ENCODE measurements around the gene COL4A2. TPM values are rescaled to one million over a fixed set of nuclear protein-coding genes. Genes with fewer than 3 reads are reported as not detected.

COL4A2 gene
- polyA plus RNA-seq, 1 experiment = 208 TPM

DNA sequence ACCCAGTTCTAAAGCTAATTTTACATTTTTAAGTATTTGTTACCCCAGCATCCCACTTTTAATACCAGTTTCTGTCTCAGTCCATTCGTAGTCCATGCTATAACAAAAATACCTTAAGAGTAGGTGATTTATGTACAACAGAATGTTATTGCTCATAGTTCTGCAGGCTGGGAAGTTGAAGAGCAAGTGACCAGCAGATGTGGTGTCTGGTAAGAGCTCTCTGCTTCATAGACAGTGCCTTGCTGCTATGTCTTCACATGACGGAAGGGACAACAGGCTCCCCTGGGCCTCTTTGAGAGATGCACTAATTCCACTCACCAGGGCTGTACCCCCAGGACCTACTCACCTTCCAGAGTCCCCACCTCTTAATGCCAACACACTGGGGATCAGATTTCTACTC lies 96.6 kb downstream of the COL4A2 start:
- no peak for TF ChIP-seq CTCF (IDR thresholded peaks at IDR 0.05; ENCODE audit: low read depth, low read length)
- Histone ChIP-seq H3K27ac (ENCODE audit: low read depth, low read length) (peak overlapping the region; percentile 58), H3K9me3 (ENCODE audit: control insufficient read depth, insufficient read depth, low read length) (no peaks in the 10 kb centered on the region; the same call in 1 of the 2 replicates), H3K27me3 (ENCODE audit: control insufficient read depth, insufficient read depth, low read length) (no peaks in the 10 kb centered on the region), H3K4me3 (ENCODE audit: low read depth, low read length) (no peak overlapping the region)
- no peak for DNase-seq (ENCODE audit: low read depth, low spot score)
- ChIA-PET CTCF (interaction anchor here (0.9 kb wide), 1 partner anchor 8 kb away, joined by 7 read pairs; no protein-coding TSS in a partner anchor), POLR2A (interaction anchor here (0.5 to 1.4 kb wide), 4 partner anchors 8 to 97 kb away, joined by 3 to 4 read pairs (median 4); partner anchors contain the start of gene COL4A1)

DNA sequence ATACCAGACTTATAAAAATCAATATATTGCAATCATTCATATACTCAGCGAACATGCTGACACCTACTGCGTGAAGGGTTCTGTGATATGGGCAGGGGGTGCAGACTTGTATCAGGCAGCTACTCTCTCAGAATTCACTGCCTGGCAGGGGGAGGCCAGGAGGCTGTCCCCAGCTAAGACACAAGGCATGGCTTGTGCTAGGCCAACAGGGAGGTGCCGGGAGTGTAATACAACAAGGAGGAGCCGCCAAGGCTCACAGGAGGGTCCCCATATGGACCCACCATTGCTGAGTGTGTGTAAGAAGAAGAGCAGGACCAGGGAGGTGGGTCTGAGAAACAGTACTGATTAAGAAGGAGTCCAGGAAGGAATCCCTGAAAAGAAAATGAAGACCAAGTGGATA lies 97.2 kb downstream of the COL4A2 start:
- no peak for TF ChIP-seq CTCF (IDR thresholded peaks at IDR 0.05; ENCODE audit: low read depth, low read length)
- H3K27ac ChIP-seq (ENCODE audit: low read depth, low read length) = peak overlapping the region; percentile 62
- H3K4me3 ChIP-seq (ENCODE audit: low read depth, low read length) = no peak overlapping the region
- no peaks in the 10 kb centered on the region for H3K27me3 ChIP-seq (ENCODE audit: control insufficient read depth, insufficient read depth, low read length)
- no peaks in the 10 kb centered on the region; the same call in 1 of the 2 replicates for H3K9me3 ChIP-seq (ENCODE audit: control insufficient read depth, insufficient read depth, low read length)
- POLR2A ChIA-PET = interaction anchor here (0.7 to 1.4 kb wide), 3 partner anchors 8 to 16 kb away, joined by 3 to 4 read pairs (median 4); no protein-coding TSS in a partner anchor
- CTCF ChIA-PET = interaction anchor here (0.9 kb wide), 1 partner anchor 8 kb away, joined by 7 read pairs; no protein-coding TSS in a partner anchor
- DNase-seq (ENCODE audit: low read depth, low spot score) = no peak

DNA sequence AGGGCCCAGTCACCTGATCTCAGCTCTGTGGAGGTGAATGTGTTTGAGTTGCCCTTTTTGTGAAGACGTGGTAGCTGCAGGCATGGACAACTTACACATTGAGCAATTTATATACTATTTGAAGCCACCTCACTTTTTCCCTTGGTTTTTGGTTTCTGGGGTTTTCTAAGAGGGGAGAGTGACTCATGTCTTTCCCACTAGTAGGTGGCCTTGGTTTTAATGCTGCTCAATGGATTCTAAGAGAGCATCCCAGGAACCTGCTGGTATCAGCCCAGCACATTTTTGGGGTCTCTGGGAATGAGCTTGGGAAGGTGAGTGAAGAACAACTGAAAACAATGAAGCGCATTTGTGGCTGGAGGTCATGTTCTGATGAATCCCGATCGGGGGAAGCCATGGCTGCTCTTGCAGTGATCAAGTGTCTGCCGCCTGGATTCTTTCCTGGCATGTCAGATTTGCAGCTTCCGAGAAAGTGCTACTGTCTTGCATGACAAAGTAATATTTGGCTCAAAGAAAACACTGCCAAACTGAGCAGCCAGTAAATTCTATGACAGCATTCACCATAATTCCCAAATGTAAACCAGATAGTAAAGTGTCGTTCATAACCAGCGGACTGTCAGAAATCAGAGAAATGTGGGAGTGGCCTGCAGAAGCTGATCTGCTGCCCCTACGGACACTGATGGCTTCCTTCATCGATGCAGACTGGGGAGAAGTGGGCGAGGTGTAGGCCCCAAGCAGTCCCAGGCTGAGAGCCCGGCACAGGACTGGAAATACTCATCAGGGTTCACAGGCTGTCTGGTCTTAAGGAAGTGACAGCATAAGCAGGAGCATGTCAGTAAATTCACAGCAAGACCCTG lies 98.7 kb downstream of the COL4A2 start:
- H3K4me3 ChIP-seq (ENCODE audit: low read depth, low read length) = no peak overlapping the region
- CTCF ChIA-PET = interaction anchor here (0.6 kb wide), 1 partner anchor 104 kb away, joined by 4 read pairs; no protein-coding TSS in a partner anchor
- no peak for DNase-seq (ENCODE audit: low read depth, low spot score)
- H3K27ac ChIP-seq (ENCODE audit: low read depth, low read length) = peak overlapping the region; percentile 68
- no peak for TF ChIP-seq CTCF (IDR thresholded peaks at IDR 0.05; ENCODE audit: low read depth, low read length)
- POLR2A ChIA-PET = interaction anchor here (1.2 kb wide), 1 partner anchor 158 kb away, joined by 4 read pairs; no protein-coding TSS in a partner anchor
- H3K9me3 ChIP-seq (ENCODE audit: control insufficient read depth, insufficient read depth, low read length) = no peaks in the 10 kb centered on the region; the same call in 1 of the 2 replicates
- no peaks in the 10 kb centered on the region for H3K27me3 ChIP-seq (ENCODE audit: control insufficient read depth, insufficient read depth, low read length)

DNA sequence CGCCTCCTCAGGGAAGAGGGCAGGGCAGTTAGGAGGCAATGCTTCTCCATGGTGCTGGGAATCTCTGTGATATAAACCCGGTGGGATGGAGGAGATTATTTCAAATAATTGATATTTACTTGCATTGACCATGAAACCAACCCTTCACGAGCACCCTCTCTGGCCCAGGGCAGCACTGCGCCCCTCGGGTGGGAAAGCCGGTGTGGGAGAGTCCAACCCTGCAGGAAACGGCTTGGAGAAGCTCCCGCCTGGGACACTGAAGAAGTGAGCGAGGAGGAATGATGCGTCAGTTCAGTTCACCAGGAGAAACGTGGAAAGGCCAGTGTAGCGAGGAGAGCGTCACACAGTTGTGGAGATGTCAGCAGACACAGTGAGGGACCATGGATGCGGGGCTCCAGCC lies 99.9 kb downstream of the COL4A2 start:
- TF ChIP-seq CTCF (IDR thresholded peaks at IDR 0.05; ENCODE audit: low read depth, low read length) = no peak
- POLR2A ChIA-PET = no interaction called here
- CTCF ChIA-PET = interaction anchor here (1.2 kb wide), 1 partner anchor 185 kb away, joined by 3 read pairs; no protein-coding TSS in a partner anchor

DNA sequence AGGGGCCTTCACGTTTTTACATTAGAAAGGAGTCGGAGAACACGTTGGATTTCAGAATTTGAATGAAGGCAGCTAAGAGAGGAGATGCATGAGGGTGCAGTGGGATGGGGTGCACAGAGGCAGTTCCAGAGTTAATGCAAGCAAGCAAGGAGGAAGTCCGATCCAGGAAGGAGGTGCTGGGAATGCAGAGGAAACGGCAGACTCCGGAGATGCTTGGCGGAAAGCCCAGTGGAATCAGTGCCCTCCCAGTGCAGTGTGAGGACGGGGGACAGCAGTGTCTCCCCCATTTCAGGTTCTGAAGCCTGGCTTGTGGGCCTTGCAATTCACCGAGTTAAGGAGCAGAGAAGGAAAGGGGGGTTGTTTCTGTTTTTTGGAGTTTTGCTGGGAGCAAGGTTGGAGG lies 100.4 kb downstream of the COL4A2 start:
- DNase-seq (ENCODE audit: low read depth, low spot score) = no peak
- Histone ChIP-seq H3K27ac (ENCODE audit: low read depth, low read length) (no peak overlapping the region), H3K9me3 (ENCODE audit: control insufficient read depth, insufficient read depth, low read length) (no peaks in the 10 kb centered on the region; the same call in 1 of the 2 replicates), H3K27me3 (ENCODE audit: control insufficient read depth, insufficient read depth, low read length) (no peaks in the 10 kb centered on the region), H3K4me3 (ENCODE audit: low read depth, low read length) (no peak overlapping the region)
- POLR2A ChIA-PET = no interaction called here
- CTCF ChIA-PET = interaction anchor here (1.2 kb wide), 1 partner anchor 185 kb away, joined by 3 read pairs; no protein-coding TSS in a partner anchor
- no peak for TF ChIP-seq CTCF (IDR thresholded peaks at IDR 0.05; ENCODE audit: low read depth, low read length)

More for the DNA sequence above, 99.9 kb downstream of the COL4A2 start:
- Histone ChIP-seq H3K9me3 (ENCODE audit: control insufficient read depth, insufficient read depth, low read length) (no peaks in the 10 kb centered on the region; the same call in 1 of the 2 replicates), H3K27ac (ENCODE audit: low read depth, low read length) (peak overlapping the region; percentile 25), H3K4me3 (ENCODE audit: low read depth, low read length) (no peak overlapping the region), H3K27me3 (ENCODE audit: control insufficient read depth, insufficient read depth, low read length) (no peaks in the 10 kb centered on the region)
- no peak for DNase-seq (ENCODE audit: low read depth, low spot score)
